Adipose tissue (tissue), 3 donors: Measurements from ENCODE around the gene SGCG. TPM values are rescaled to one million over a fixed set of nuclear protein-coding genes. Genes with fewer than 3 reads are reported as not detected.

Source experiments
- H3K27ac ChIP-seq: one replicate; pipeline ENCODE4 v1.5.1; 2013; ENCODE audit warnings: low read depth, low read length
- WGBS, 3 donors: extraction: QIAGEN DNeasy Blood & Tissue Kit; methylation state at CpG; one replicate each; pipeline ENCODE4 v1.1.7; 2013; 5-methylcytosine and 5-hydroxymethylcytosine counted together
- polyA plus RNA-seq, 3 donors: library from polyadenylated mRNA; stranded (reverse); fragments of 200-250 nt; gene quantifications; one replicate each; pipeline ENCODE4 v1.2.3, GENCODE V29; 2013
- donor health status: healthy with polysubstance abuse.
- donor health status: Bipolar disorder and iron deficiency.
- donor health status: healthy.

Gene SGCG
- polyA plus RNA-seq, 3 donors = 0.18 to 6.2 (median 2.5) TPM

GRCh38 chr13:23320926-23321534 lies 140.3 kb downstream of the SGCG start:
- H3K27ac ChIP-seq = no peak overlapping the region
- 52 to 58% (median 57%) methylated on average over 4 of the region's 4 CpGs for WGBS, 3 donors

GRCh38 chr13:23321535-23322241 lies 140.9 kb downstream of the SGCG start:
- H3K27ac ChIP-seq = no peak overlapping the region
- WGBS, 3 donors = 46 to 54% (median 49%) methylated on average over 6 of the region's 6 CpGs

DNA sequence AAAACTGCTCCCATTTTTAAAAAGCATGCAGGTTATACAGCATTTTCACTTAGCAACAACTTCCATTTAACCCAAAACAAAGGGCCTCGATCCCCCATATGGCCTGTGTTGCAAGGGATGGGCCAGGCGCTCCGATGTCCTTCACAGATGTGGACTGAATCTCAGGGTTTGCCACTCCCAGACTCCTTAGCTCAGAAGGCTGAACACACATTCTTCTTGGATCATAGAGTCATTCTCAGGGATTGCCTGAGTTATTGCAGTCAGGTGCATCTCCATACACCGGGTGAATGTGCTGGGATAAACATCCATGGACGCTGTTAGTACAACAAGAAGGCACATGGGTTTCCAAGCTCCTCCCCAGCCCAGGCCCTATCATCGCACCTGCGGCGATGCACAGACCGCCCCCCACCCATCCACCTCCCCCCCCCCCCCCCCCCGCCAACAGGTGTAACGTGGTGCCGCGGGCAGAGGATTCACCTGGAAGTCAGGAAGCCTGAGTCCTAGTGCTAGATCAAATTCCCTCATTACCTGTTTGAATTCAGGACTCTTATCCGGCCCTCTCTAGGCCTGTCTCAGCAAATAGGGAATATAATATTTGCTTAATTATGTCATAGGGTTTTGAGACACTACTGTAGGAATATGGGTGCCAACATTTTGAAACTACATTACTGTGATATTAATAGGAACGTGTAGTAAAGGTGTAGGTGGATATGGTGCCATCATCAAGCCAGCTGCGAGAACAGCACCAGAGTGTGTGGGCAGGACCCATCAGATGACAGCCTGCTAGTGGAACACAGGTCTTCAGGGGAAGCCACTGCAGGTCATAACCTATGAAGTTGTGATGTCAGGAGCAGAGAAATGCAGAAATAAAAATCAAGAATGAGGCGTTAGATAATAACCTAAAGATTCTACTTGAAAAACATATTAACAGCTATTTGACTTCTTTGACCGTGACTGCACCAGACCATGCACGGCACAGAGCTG lies 141.9 kb downstream of the SGCG start:
- 83 to 93% (median 90%) methylated on average over 18 to 19 of the region's 19 CpGs for WGBS, 3 donors
- no peak overlapping the region for H3K27ac ChIP-seq

GRCh38 chr13:23323946-23324709 lies 143.3 kb downstream of the SGCG start:
- H3K27ac ChIP-seq = no peak overlapping the region
- 64 to 72% (median 64%) methylated on average over 17 of the region's 17 CpGs for WGBS, 3 donors

GRCh38 chr13:23325191-23325590 lies 144.4 kb downstream of the SGCG start:
- no peak overlapping the region for H3K27ac ChIP-seq
- WGBS, 3 donors = 76 to 89% (median 78%) methylated on average over 2 of the region's 2 CpGs

GRCh38 chr13:23330356-23330755 lies 149.6 kb downstream of the SGCG start:
- no peak overlapping the region for H3K27ac ChIP-seq

GRCh38 chr13:23339225-23339624 lies 158.4 kb downstream of the SGCG start:
- H3K27ac ChIP-seq = no peak overlapping the region

More at GRCh38 chr13:23330356-23330755, 149.6 kb downstream of the SGCG start:
- 79 to 97% (median 97%) methylated on average over 6 of the region's 6 CpGs for WGBS, 3 donors

GRCh38 chr13:23344931-23345595 lies 164.3 kb downstream of the SGCG start:
- WGBS, 3 donors = 95% methylated on average over 4 of the region's 4 CpGs
- no peak overlapping the region for H3K27ac ChIP-seq

More at GRCh38 chr13:23339225-23339624, 158.4 kb downstream of the SGCG start:
- WGBS, 3 donors = 96 to 100% (median 98%) methylated on average over 1 of the region's 1 CpG

GRCh38 chr13:23347601-23348000 lies 166.8 kb downstream of the SGCG start:
- H3K27ac ChIP-seq = no peak overlapping the region
- WGBS, 3 donors = 96 to 97% (median 97%) methylated on average over 1 of the region's 1 CpG

DNA sequence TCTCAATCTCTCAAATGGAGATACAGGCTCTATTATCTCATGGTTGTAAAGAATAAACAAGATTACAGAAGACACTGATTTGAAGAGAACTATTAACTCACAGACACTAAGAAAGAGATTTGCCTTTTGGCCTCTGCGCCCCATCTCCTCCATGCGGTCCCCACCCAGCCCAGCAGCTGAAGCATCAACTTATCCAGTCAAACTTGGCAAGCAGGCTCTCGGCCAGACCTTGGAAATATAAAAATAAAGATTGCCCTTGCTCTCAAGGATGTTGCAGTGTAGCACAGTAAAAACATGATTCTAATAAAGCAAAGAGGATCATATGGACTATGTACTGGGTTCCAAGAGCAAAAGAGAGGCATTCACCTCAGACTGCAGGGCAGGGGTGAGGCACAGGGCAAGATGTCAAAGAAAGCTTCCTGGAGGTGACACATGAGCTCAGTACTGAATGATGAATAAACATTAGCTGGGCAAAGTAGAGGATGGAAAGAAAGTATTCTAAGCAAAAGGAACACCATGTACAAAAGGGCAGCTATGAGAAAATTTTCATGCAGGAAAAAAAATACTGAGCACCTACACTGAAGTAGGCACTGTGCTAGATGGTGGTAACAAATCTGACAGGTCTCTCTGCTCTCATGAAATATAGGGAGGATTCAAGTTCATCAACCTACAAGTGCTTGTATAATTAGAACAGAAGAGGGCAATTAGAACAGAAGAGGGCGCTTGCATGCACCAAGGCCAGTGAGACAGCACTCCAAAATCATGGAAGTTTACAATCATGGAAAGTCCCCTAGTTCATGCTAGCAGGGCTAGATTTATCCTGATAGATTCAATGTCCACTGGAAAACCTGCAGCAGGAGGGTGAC lies 167.7 kb downstream of the SGCG start:
- 84 to 91% (median 90%) methylated on average over 4 of the region's 4 CpGs for WGBS, 3 donors

GRCh38 chr13:23349161-23349897 lies 168.6 kb downstream of the SGCG start:
- WGBS, 3 donors = 82 to 93% (median 90%) methylated on average over 4 of the region's 4 CpGs
- H3K27ac ChIP-seq = no peak overlapping the region

More for the DNA sequence above, 167.7 kb downstream of the SGCG start:
- H3K27ac ChIP-seq = no peak overlapping the region

GRCh38 chr13:23350009-23350408 lies 169.2 kb downstream of the SGCG start:
- H3K27ac ChIP-seq = no peak overlapping the region
- 60 to 87% (median 77%) methylated on average over 3 of the region's 3 CpGs for WGBS, 3 donors

DNA sequence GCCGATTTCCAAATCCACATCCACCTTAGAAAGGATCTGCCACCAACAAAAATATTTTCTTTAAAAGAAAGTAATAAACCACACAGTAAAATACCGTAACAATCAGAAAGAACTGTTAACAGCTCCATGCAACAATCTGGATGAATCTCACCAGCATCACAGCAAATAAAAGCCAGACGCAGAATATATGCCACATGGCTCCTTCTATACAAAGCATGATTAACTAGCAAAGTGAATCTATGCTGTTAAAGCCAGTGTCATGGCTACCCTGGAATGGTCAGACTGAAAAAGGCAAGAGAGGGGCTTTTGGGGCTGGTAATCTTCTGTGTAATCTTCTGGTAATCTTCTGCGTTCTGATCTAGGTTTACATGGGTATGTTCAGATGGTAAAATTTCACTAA lies 171.4 kb downstream of the SGCG start:
- no peak overlapping the region for H3K27ac ChIP-seq
- 63 to 79% (median 69%) methylated on average over 4 of the region's 4 CpGs for WGBS, 3 donors

- 91 to 97% (median 97%) methylated on average over 5 of the region's 5 CpGs for WGBS, 3 donors
- H3K27ac ChIP-seq = no peak overlapping the region
Measured at GRCh38 chr13:23354520-23354919, 173.7 kb downstream of the SGCG start.

DNA sequence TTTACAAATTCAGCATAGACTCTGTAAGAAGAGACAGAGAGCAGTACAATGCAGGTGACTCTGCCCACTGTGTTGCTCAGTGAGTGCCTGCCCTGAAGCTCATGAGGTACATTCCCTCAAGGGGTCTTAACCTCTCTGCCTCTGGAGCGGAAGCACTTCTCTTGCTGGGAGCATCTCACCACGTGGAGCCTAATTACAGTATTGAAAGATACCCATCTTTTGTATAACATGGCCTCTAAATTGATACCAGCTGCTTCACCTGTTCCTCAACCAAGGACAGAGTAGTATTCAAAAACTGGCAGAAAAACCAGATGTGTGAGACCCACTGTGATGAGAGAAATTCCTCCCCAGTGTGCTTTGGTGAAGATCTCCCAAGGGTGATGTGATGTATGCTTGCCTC lies 175.6 kb downstream of the SGCG start:
- 90 to 92% (median 90%) methylated on average over 2 of the region's 2 CpGs for WGBS, 3 donors

GRCh38 chr13:23357349-23357748 lies 176.6 kb downstream of the SGCG start:
- WGBS, 3 donors = 73 to 92% (median 80%) methylated on average over 1 of the region's 1 CpG

More for the DNA sequence above, 175.6 kb downstream of the SGCG start:
- H3K27ac ChIP-seq = no peak overlapping the region

More at GRCh38 chr13:23357349-23357748, 176.6 kb downstream of the SGCG start:
- no peak overlapping the region for H3K27ac ChIP-seq
